HepG2 (cell line): ENCODE measurements around the gene THEM4. TPM values are rescaled to one million over a fixed set of nuclear protein-coding genes. Genes with fewer than 3 reads are reported as not detected.

Source experiments
- ATAC-seq: fragments of 200-7000 bp; cut with Tn5 transposase; 3 replicates; pipeline ENCODE4 v1.9.1; 2020; ENCODE audit warnings: mild to moderate bottlenecking, moderate library complexity
- BruUV-seq: library from RNA; stranded (reverse); fragments of 400-500 nt; replicated peaks from 2 replicates; lab custom pipeline; 2021; lab: Mats Ljungman, UMichigan
- CTCF ChIA-PET: fragments of 300-600 bp; formaldehyde crosslinking; extraction: SDS; loops from one replicate; lab custom pipeline; 2021; ENCODE audit warnings: low total read pairs, inconsistent platforms, low intra/inter-chr PET ratio; lab: Yijun Ruan, JAX
- POLR2A ChIA-PET: fragments of 350-600 bp; sonication (Branson Sonifier 250); formaldehyde crosslinking; loops from one replicate; lab custom pipeline; 2020; ENCODE audit warnings: antibody characterized with exemption, inconsistent platforms; lab: Yijun Ruan, JAX
- DNase-seq: peaks from one replicate; pipeline ENCODE4 v3.0.0-alpha.2; 2015; ENCODE audit warnings: low spot score
- FAIRE-seq: peaks from 3 replicates; lab custom pipeline; 2011; peaks lifted over from hg19 to GRCh38; lab: Jason Lieb, UNC
- H2AFZ ChIP-seq: one replicate; pipeline ENCODE4 v1.6.1; 2011; ENCODE audit warnings: low read length, inconsistent platforms
- H3K27ac ChIP-seq: fragments of 300-600 bp; 3 replicates; pipeline ENCODE4 v1.8.0; 2011; ENCODE audit warnings: mixed run types, mild to moderate bottlenecking, mixed read lengths, low read length, inconsistent platforms; ENCODE audit not compliant: insufficient read depth; ENCODE audit errors: extremely low read length
- H3K27me3 ChIP-seq, 2 experiments: fragments of 200-600 bp in 1 of 2; 2 replicates in 1 of 2; 3 replicates in 1 of 2; pipeline versions ENCODE4 v1.6.0 to v1.8.0; 2011; ENCODE audit warnings: low read length in 2 of 2, mild to moderate bottlenecking in 2 of 2, moderate library complexity in 2 of 2, inconsistent platforms in 1 of 2; ENCODE audit not compliant: insufficient read depth in 2 of 2, control insufficient read depth in 1 of 2
- H3K36me3 ChIP-seq, 2 experiments: fragments of 200-600 bp in 1 of 2; replicated peaks in 1 of 2; 2 replicates in 1 of 2; 3 replicates in 1 of 2; pipeline versions ENCODE4 v1.5.1 to v1.8.0; 2011; ENCODE audit warnings: low read length in 2 of 2, inconsistent platforms in 1 of 2; ENCODE audit not compliant: insufficient read depth in 2 of 2, control insufficient read depth in 1 of 2
- H3K4me1 ChIP-seq: 2 replicates; pipeline ENCODE4 v1.5.1; 2012; ENCODE audit warnings: low read length, inconsistent platforms; ENCODE audit not compliant: insufficient read depth
- H3K4me2 ChIP-seq: 2 replicates; pipeline ENCODE4 v1.6.0; 2011; ENCODE audit warnings: low read depth, low read length, inconsistent platforms
- H3K4me3 ChIP-seq, 3 experiments: fragments of 200-600 bp in 1 of 3; sonication (generic), shearing (Covaris generic) in 1 of 3; replicated peaks in 1 of 3; 2 replicates each; pipeline ENCODE4 v1.5.1; 2011 to 2016; ENCODE audit warnings: low read length in 3 of 3, inconsistent platforms in 2 of 3, low read depth in 2 of 3, mild to moderate bottlenecking in 2 of 3, control low read depth in 1 of 3, mixed read lengths in 1 of 3; ENCODE audit not compliant: insufficient read depth in 1 of 3
- H3K79me2 ChIP-seq: one replicate; pipeline ENCODE4 v1.6.1; 2011; ENCODE audit warnings: low read length, inconsistent platforms; ENCODE audit not compliant: insufficient read depth
- H3K9ac ChIP-seq: 2 replicates; pipeline ENCODE4 v1.6.0; 2011; ENCODE audit warnings: mild to moderate bottlenecking, low read depth, low read length, inconsistent platforms; ENCODE audit not compliant: insufficient read depth
- H3K9me3 ChIP-seq: 2 replicates; pipeline ENCODE4 v1.5.1; 2012; ENCODE audit warnings: mild to moderate bottlenecking, low read length
- H4K20me1 ChIP-seq: 2 replicates; pipeline ENCODE4 v1.6.0; 2011; ENCODE audit warnings: inconsistent platforms, mild to moderate bottlenecking, low read length, moderate library complexity; ENCODE audit not compliant: insufficient read depth
- HIVEP1 ChIP-seq: sonication (generic); formaldehyde crosslinking; IDR thresholded peaks from 2 replicates; pipeline ENCODE4 v1.4.0; 2020; ENCODE audit warnings: mild to moderate bottlenecking, missing genetic modification reagents
- KDM3A ChIP-seq: IDR thresholded peaks from 2 replicates; pipeline ENCODE4 v1.6.1; 2018; ENCODE audit warnings: low read depth, missing compliant biosample characterization
- PPARG ChIP-seq: conservative IDR thresholded peaks from 2 replicates; pipeline ENCODE4 v1.6.1; 2016; ENCODE audit warnings: missing biosample characterization, missing genetic modification reagents
- RFX5 ChIP-seq: IDR thresholded peaks from 2 replicates; pipeline ENCODE4 v1.6.1; 2011; ENCODE audit warnings: low read depth, low read length, improper control_type of control experiment
- SOX5 ChIP-seq: IDR thresholded peaks from 2 replicates; pipeline ENCODE4 v1.6.1; 2016; ENCODE audit warnings: borderline replicate concordance
- ZFX ChIP-seq: sonication (generic); formaldehyde crosslinking; IDR thresholded peaks from 2 replicates; pipeline ENCODE4 v1.4.0; 2020; ENCODE audit warnings: mild to moderate bottlenecking, low read depth, missing genetic modification reagents, moderate library complexity
- ZNF138 ChIP-seq: sonication (generic); formaldehyde crosslinking; IDR thresholded peaks from 2 replicates; pipeline ENCODE4 v1.5.0; 2020; ENCODE audit warnings: mild to moderate bottlenecking, low read depth, missing genetic modification reagents
- ZNF251 ChIP-seq: sonication (generic); formaldehyde crosslinking; IDR thresholded peaks from 2 replicates; pipeline ENCODE4 v1.9.0; 2021; ENCODE audit warnings: mild to moderate bottlenecking, missing genetic modification reagents
- ZNF451 ChIP-seq: sonication (generic); formaldehyde crosslinking; IDR thresholded peaks from 2 replicates; pipeline ENCODE4 v1.5.0; 2020; ENCODE audit warnings: mild to moderate bottlenecking, missing genetic modification reagents
- ZNF577 ChIP-seq: sonication (generic); formaldehyde crosslinking; IDR thresholded peaks from 2 replicates; pipeline ENCODE4 v1.4.0; 2020; ENCODE audit warnings: mild to moderate bottlenecking, low read depth, missing genetic modification reagents, borderline replicate concordance
- ZNF614 ChIP-seq: IDR thresholded peaks from 2 replicates; pipeline ENCODE4 v1.6.1; 2018; ENCODE audit warnings: missing biosample characterization, missing genetic modification reagents, inconsistent platforms, borderline replicate concordance
- ZNF788 ChIP-seq: sonication (generic); formaldehyde crosslinking; IDR thresholded peaks from 2 replicates; pipeline ENCODE4 v1.5.0; 2020; ENCODE audit warnings: mild to moderate bottlenecking, missing genetic modification reagents, borderline replicate concordance
- ZNF891 ChIP-seq: sonication (generic); formaldehyde crosslinking; IDR thresholded peaks from 2 replicates; pipeline ENCODE4 v1.5.0; 2020; ENCODE audit warnings: mild to moderate bottlenecking, missing genetic modification reagents
- ZSCAN12 ChIP-seq: sonication (generic); formaldehyde crosslinking; IDR thresholded peaks from 2 replicates; pipeline ENCODE4 v1.9.0; 2021; ENCODE audit warnings: mild to moderate bottlenecking, missing genetic modification reagents
- WGBS: methylation state at CpG from one replicate; pipeline ENCODE4 v1.1.6; 2017; ENCODE audit warnings: low lambda C conversion rate; 5-methylcytosine and 5-hydroxymethylcytosine counted together
- in situ Hi-C: cut with HindIII; loops from 2 replicates; pipeline ENCODE4 v1.10.0; 2017; ENCODE audit warnings: low pct_unique_long_range_greater_than_20kb; ENCODE audit not compliant: extremely low pct_ligation_motif_present
- intact Hi-C: fragments of 100-400 bp; cut with micrococcal nuclease; formaldehyde crosslinking; loops from one replicate; pipeline ENCODE4 v1.10.0; 2022; ENCODE audit not compliant: unreplicated experiment
- polyA plus RNA-seq, 8 experiments: library from polyadenylated mRNA; depleted of rRNA in 3 of 8; stranded (reverse) in 7 of 8; unstranded in 1 of 8; fragments of >200 nt; fragmentation: Illumina TruSeq in 4 of 8; extraction: Trizol in 4 of 8; gene quantifications; 2 replicates each; pipeline versions ENCODE4 v1.2.1 to v1.2.3, GENCODE V29; 2011 to 2016; ENCODE audit warnings: low read depth in 4 of 8, missing spikeins in 1 of 8, mixed read lengths in 1 of 8; ENCODE audit not compliant: insufficient read depth in 1 of 8
- total RNA-seq, 5 experiments: library from RNA; depleted of rRNA; stranded (reverse); fragments of >200 nt; fragmentation: Illumina TruSeq; extraction: Trizol; gene quantifications; 2 replicates each; pipeline ENCODE4 v1.2.3, GENCODE V29; 2016; ENCODE audit warnings: low read depth in 1 of 5
- TF ChIP-seq, protein P1 (sequence below): sonication (generic); formaldehyde crosslinking; conservative IDR thresholded peaks from 2 replicates; pipeline ENCODE4 v1.5.0; 2020; ENCODE audit warnings: missing genetic modification reagents
- TF ChIP-seq, protein P2 (sequence below): sonication (generic); formaldehyde crosslinking; IDR thresholded peaks from 2 replicates; pipeline ENCODE4 v1.8.1; 2023; ENCODE audit warnings: mild to moderate bottlenecking, missing genetic modification reagents, borderline replicate concordance
- TF ChIP-seq, protein P3 (sequence below): sonication (generic); formaldehyde crosslinking; IDR thresholded peaks from 2 replicates; pipeline ENCODE4 v1.4.0; 2020; ENCODE audit warnings: mild to moderate bottlenecking, missing genetic modification reagents
- TF ChIP-seq, protein P4 (sequence below): sonication (generic); formaldehyde crosslinking; IDR thresholded peaks from 2 replicates; pipeline ENCODE4 v1.5.0; 2020; ENCODE audit warnings: missing genetic modification reagents
- TF ChIP-seq, protein P5 (sequence below): sonication (generic); formaldehyde crosslinking; IDR thresholded peaks from 2 replicates; pipeline ENCODE4 v1.5.1; 2020; ENCODE audit warnings: missing genetic modification reagents, mild to moderate bottlenecking, borderline replicate concordance
- TF ChIP-seq, protein P6 (sequence below): sonication (generic); formaldehyde crosslinking; IDR thresholded peaks from 2 replicates; pipeline ENCODE4 v1.4.0; 2020; ENCODE audit warnings: missing genetic modification reagents, mild to moderate bottlenecking, borderline replicate concordance

The THEM4 gene
- total and polyA plus RNA-seq, 2 of the 13 experiments (the other 11 are each of a cell fraction or from before 2014, with no cell fraction given): 10.9 to 13.9 TPM

DNA sequence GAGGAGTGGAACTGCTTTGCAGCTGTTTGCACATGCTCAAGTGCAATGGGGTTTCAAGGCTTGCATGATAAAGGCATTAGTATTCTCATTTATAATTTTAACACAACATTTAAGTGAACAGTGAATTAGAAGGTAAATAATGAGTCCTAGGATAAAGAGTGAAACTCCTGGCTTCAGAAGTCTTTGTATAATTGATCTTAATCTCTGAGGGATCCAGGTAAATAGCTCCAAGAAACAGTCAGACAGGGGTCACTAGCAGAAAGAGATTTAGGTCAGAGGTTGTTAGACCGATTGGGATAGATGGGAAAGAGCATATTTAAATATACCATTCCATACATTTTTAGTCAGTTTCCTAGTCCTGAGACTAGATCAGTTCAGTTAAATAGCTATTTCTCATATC is 14.1 kb upstream of the THEM4 start:
- Histone ChIP-seq H3K27ac (no peak overlapping the region), H2AFZ (no peak overlapping the region), H3K9ac (no peak overlapping the region), H3K36me3 (no peaks in the 10 kb centered on the region), H3K27me3 (no peaks in the 10 kb centered on the region), H3K9me3 (no peaks in the 10 kb centered on the region), H3K4me1 (peaks cover 19% of the 10 kb centered on the region), H3K4me3 (no peak overlapping the region), H3K79me2 (no peaks in the 10 kb centered on the region), H4K20me1 (no peaks in the 10 kb centered on the region), H3K4me2 (no peak overlapping the region)
- no peak for TF ChIP-seq HIVEP1 (CRISPR knock-in tag)
- no peak for TF ChIP-seq ZNF577
- TF ChIP-seq ZNF251 (CRISPR knock-in tag): no peak
- TF ChIP-seq ZNF138 (CRISPR knock-in tag): no peak
- no peak for TF ChIP-seq KDM3A (CRISPR knock-in tag)
- TF ChIP-seq, protein P1, sequence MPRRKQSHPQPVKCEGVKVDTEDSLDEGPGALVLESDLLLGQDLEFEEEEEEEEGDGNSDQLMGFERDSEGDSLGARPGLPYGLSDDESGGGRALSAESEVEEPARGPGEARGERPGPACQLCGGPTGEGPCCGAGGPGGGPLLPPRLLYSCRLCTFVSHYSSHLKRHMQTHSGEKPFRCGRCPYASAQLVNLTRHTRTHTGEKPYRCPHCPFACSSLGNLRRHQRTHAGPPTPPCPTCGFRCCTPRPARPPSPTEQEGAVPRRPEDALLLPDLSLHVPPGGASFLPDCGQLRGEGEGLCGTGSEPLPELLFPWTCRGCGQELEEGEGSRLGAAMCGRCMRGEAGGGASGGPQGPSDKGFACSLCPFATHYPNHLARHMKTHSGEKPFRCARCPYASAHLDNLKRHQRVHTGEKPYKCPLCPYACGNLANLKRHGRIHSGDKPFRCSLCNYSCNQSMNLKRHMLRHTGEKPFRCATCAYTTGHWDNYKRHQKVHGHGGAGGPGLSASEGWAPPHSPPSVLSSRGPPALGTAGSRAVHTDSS (CRISPR knock-in tag): no peak
- TF ChIP-seq, protein P2, sequence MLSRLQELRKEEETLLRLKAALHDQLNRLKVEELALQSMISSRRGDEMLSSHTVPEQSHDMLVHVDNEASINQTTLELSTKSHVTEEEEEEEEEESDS (CRISPR knock-in tag): no peak
- TF ChIP-seq ZNF614: no peak
- no peak for TF ChIP-seq ZSCAN12
- TF ChIP-seq ZFX: no peak
- TF ChIP-seq, protein P3, sequence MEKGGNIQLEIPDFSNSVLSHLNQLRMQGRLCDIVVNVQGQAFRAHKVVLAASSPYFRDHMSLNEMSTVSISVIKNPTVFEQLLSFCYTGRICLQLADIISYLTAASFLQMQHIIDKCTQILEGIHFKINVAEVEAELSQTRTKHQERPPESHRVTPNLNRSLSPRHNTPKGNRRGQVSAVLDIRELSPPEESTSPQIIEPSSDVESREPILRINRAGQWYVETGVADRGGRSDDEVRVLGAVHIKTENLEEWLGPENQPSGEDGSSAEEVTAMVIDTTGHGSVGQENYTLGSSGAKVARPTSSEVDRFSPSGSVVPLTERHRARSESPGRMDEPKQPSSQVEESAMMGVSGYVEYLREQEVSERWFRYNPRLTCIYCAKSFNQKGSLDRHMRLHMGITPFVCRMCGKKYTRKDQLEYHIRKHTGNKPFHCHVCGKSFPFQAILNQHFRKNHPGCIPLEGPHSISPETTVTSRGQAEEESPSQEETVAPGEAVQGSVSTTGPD (CRISPR knock-in tag): no peak
- no peak for TF ChIP-seq ZNF788
- no peak for TF ChIP-seq ZNF891 (CRISPR knock-in tag)
- TF ChIP-seq, protein P4, sequence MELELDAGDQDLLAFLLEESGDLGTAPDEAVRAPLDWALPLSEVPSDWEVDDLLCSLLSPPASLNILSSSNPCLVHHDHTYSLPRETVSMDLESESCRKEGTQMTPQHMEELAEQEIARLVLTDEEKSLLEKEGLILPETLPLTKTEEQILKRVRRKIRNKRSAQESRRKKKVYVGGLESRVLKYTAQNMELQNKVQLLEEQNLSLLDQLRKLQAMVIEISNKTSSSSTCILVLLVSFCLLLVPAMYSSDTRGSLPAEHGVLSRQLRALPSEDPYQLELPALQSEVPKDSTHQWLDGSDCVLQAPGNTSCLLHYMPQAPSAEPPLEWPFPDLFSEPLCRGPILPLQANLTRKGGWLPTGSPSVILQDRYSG (CRISPR knock-in tag): no peak
- TF ChIP-seq, protein P5, sequence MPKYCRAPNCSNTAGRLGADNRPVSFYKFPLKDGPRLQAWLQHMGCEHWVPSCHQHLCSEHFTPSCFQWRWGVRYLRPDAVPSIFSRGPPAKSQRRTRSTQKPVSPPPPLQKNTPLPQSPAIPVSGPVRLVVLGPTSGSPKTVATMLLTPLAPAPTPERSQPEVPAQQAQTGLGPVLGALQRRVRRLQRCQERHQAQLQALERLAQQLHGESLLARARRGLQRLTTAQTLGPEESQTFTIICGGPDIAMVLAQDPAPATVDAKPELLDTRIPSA (CRISPR knock-in tag): no peak
- TF ChIP-seq, protein P6, sequence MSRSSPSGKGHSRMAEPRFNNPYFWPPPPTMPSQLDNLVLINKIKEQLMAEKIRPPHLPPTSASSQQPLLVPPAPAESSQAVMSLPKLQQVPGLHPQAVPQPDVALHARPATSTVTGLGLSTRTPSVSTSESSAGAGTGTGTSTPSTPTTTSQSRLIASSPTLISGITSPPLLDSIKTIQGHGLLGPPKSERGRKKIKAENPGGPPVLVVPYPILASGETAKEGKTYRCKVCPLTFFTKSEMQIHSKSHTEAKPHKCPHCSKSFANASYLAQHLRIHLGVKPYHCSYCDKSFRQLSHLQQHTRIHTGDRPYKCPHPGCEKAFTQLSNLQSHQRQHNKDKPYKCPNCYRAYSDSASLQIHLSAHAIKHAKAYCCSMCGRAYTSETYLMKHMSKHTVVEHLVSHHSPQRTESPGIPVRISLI (CRISPR knock-in tag): no peak
- no peak for TF ChIP-seq ZNF451
- no peak for TF ChIP-seq PPARG
- no peak for TF ChIP-seq SOX5
- TF ChIP-seq RFX5: no peak
- BruUV-seq: no TSS peak
- intact Hi-C loops: no loop called here
- no peak for FAIRE-seq
- WGBS: 4% methylated on average over 1 of the region's 1 CpG
- ChIA-PET POLR2A (no interaction called here), CTCF (no interaction called here)
- no peak for DNase-seq
- in situ Hi-C loops: no loop called here
- ATAC-seq: no peak
